ENCODE measurements around the gene C1orf210. TPM values are rescaled to one million over a fixed set of nuclear protein-coding genes. Genes with fewer than 3 reads are reported as not detected.

C1orf210 gene
- polyA plus RNA-seq, 1 donor (not counting 4 experiments of a cell fraction or from before 2014, with no cell fraction given): 5.6 TPM

GRCh38 chr1:43252225-43252624, 33.2 kb downstream of the C1orf210 start:
- H3K4me2 ChIP-seq (ENCODE audit: control insufficient read depth, extremely low read depth, insufficient read depth, low read depth, low read length): no peak overlapping the region
- no peak overlapping the region for H2AFZ ChIP-seq (ENCODE audit: control insufficient read depth, low read length)
- no peak overlapping the region for H3K4me3 ChIP-seq (ENCODE audit: control insufficient read depth in 2 of 3, extremely low read depth in 1 of 3, insufficient read depth in 2 of 3, low read depth in 1 of 3, low read length in 3 of 3)
- H3K9ac ChIP-seq (ENCODE audit: control insufficient read depth, extremely low read depth, insufficient read depth, low read length): no peak overlapping the region
- no peak overlapping the region for H3K27ac ChIP-seq (ENCODE audit: control insufficient read depth, insufficient read depth, low read length)
- H3K36me3 ChIP-seq (ENCODE audit: control insufficient read depth in 2 of 2, extremely low read depth in 1 of 2, insufficient read depth in 2 of 2, low read length in 2 of 2): no peaks in the 10 kb centered on the region
- TF ChIP-seq CTCF (optimal IDR thresholded peaks at IDR 0.05 in 1 of 3, IDR thresholded peaks at IDR 0.05 in 1 of 3, conservative IDR thresholded peaks at IDR 0.05 in 1 of 3; ENCODE audit: extremely low read depth in 1 of 3, insufficient read depth in 2 of 3, low read length in 3 of 3) (no peak), EZH2 (IDR thresholded peaks at IDR 0.05; ENCODE audit: low read length) (no peak)
- dilution Hi-C loops (cut with MboI; ENCODE audit: extremely low pct_ligation_motif_present, low sequenced_read_pairs): no loop called here
- H3K79me2 ChIP-seq (ENCODE audit: control insufficient read depth, insufficient read depth, low read length): no peaks in the 10 kb centered on the region
- H4K20me1 ChIP-seq (ENCODE audit: control insufficient read depth, extremely low read depth, insufficient read depth, low read length): no peaks in the 10 kb centered on the region
- peaks cover 16% of the 10 kb centered on the region for H3K27me3 ChIP-seq (ENCODE audit: control insufficient read depth, extremely low read depth, insufficient read depth, low read length)
- FAIRE-seq (no peak), DNase-seq (ENCODE audit: low read depth, low spot score) (no peak)
- no peaks in the 10 kb centered on the region for H3K9me1 ChIP-seq (ENCODE audit: control insufficient read depth, extremely low read depth, insufficient read depth, low read length)
- no peaks in the 10 kb centered on the region for H3K9me3 ChIP-seq (ENCODE audit: control insufficient read depth, low read depth, low read length)
- H3K4me1 ChIP-seq (ENCODE audit: control insufficient read depth, extremely low read depth, insufficient read depth, low read length): no peaks in the 10 kb centered on the region

- Histone ChIP-seq H3K27me3 (ENCODE audit: control insufficient read depth, extremely low read depth, insufficient read depth, low read length) (peaks cover 16% of the 10 kb centered on the region), H3K9ac (ENCODE audit: control insufficient read depth, extremely low read depth, insufficient read depth, low read length) (no peak overlapping the region), H3K4me1 (ENCODE audit: control insufficient read depth, extremely low read depth, insufficient read depth, low read length) (no peaks in the 10 kb centered on the region), H4K20me1 (ENCODE audit: control insufficient read depth, extremely low read depth, insufficient read depth, low read length) (no peaks in the 10 kb centered on the region), H3K4me2 (ENCODE audit: control insufficient read depth, extremely low read depth, insufficient read depth, low read depth, low read length) (no peak overlapping the region), H3K36me3 (ENCODE audit: control insufficient read depth in 2 of 2, extremely low read depth in 1 of 2, insufficient read depth in 2 of 2, low read length in 2 of 2) (no peaks in the 10 kb centered on the region), H3K27ac (ENCODE audit: control insufficient read depth, insufficient read depth, low read length) (no peak overlapping the region), H3K9me3 (ENCODE audit: control insufficient read depth, low read depth, low read length) (no peaks in the 10 kb centered on the region), H2AFZ (ENCODE audit: control insufficient read depth, low read length) (no peak overlapping the region), H3K4me3 (ENCODE audit: control insufficient read depth in 2 of 3, extremely low read depth in 1 of 3, insufficient read depth in 2 of 3, low read depth in 1 of 3, low read length in 3 of 3) (no peak overlapping the region), H3K79me2 (ENCODE audit: control insufficient read depth, insufficient read depth, low read length) (no peaks in the 10 kb centered on the region), H3K9me1 (ENCODE audit: control insufficient read depth, extremely low read depth, insufficient read depth, low read length) (no peaks in the 10 kb centered on the region)
- no peak for TF ChIP-seq EZH2 (IDR thresholded peaks at IDR 0.05; ENCODE audit: low read length)
- FAIRE-seq: no peak
- dilution Hi-C loops (cut with MboI; ENCODE audit: extremely low pct_ligation_motif_present, low sequenced_read_pairs): no loop called here
- DNase-seq (ENCODE audit: low read depth, low spot score): no peak
Measured at GRCh38 chr1:43251024-43251423, 34.4 kb downstream of the C1orf210 start.

GRCh38 chr1:43250351-43250761, 35.0 kb downstream of the C1orf210 start:
- DNase-seq (ENCODE audit: low read depth, low spot score) (no peak), FAIRE-seq (no peak)
- Histone ChIP-seq H3K4me1 (ENCODE audit: control insufficient read depth, extremely low read depth, insufficient read depth, low read length) (no peaks in the 10 kb centered on the region), H3K9ac (ENCODE audit: control insufficient read depth, extremely low read depth, insufficient read depth, low read length) (no peak overlapping the region), H2AFZ (ENCODE audit: control insufficient read depth, low read length) (no peak overlapping the region), H3K79me2 (ENCODE audit: control insufficient read depth, insufficient read depth, low read length) (no peaks in the 10 kb centered on the region), H3K27me3 (ENCODE audit: control insufficient read depth, extremely low read depth, insufficient read depth, low read length) (peaks cover 13% of the 10 kb centered on the region), H3K4me3 (ENCODE audit: control insufficient read depth in 2 of 3, extremely low read depth in 1 of 3, insufficient read depth in 2 of 3, low read depth in 1 of 3, low read length in 3 of 3) (no peak overlapping the region), H3K27ac (ENCODE audit: control insufficient read depth, insufficient read depth, low read length) (no peak overlapping the region), H3K9me3 (ENCODE audit: control insufficient read depth, low read depth, low read length) (no peaks in the 10 kb centered on the region), H4K20me1 (ENCODE audit: control insufficient read depth, extremely low read depth, insufficient read depth, low read length) (no peaks in the 10 kb centered on the region), H3K4me2 (ENCODE audit: control insufficient read depth, extremely low read depth, insufficient read depth, low read depth, low read length) (no peak overlapping the region), H3K36me3 (ENCODE audit: control insufficient read depth in 2 of 2, extremely low read depth in 1 of 2, insufficient read depth in 2 of 2, low read length in 2 of 2) (no peaks in the 10 kb centered on the region), H3K9me1 (ENCODE audit: control insufficient read depth, extremely low read depth, insufficient read depth, low read length) (no peaks in the 10 kb centered on the region)
- dilution Hi-C loops (cut with MboI; ENCODE audit: extremely low pct_ligation_motif_present, low sequenced_read_pairs): no loop called here
- TF ChIP-seq EZH2 (IDR thresholded peaks at IDR 0.05; ENCODE audit: low read length): no peak
- TF ChIP-seq CTCF (optimal IDR thresholded peaks at IDR 0.05 in 1 of 3, IDR thresholded peaks at IDR 0.05 in 1 of 3, conservative IDR thresholded peaks at IDR 0.05 in 1 of 3; ENCODE audit: extremely low read depth in 1 of 3, insufficient read depth in 2 of 3, low read length in 3 of 3): no peak
